OCI-LY1 (cell line): ENCODE data around the gene IPCEF1.

Experiments
- EZH2 ChIP-seq: fragments of 200-600 bp; sonication (generic), shearing (Covaris generic); IDR thresholded peaks from 2 replicates; pipeline ENCODE4 v1.8.0; 2017; ENCODE audit warnings: borderline replicate concordance, mixed run types, mild to moderate bottlenecking, antibody characterized with exemption, low read length, moderate library complexity, mixed read lengths
- TF ChIP-seq, protein P1 (sequence below): fragments of 200-600 bp; sonication (generic), shearing (Covaris generic); IDR thresholded peaks from 2 replicates; pipeline ENCODE4 v1.5.1; 2017; ENCODE audit warnings: mild to moderate bottlenecking, antibody characterized with exemption, low read length, moderate library complexity, mixed read lengths

DNA sequence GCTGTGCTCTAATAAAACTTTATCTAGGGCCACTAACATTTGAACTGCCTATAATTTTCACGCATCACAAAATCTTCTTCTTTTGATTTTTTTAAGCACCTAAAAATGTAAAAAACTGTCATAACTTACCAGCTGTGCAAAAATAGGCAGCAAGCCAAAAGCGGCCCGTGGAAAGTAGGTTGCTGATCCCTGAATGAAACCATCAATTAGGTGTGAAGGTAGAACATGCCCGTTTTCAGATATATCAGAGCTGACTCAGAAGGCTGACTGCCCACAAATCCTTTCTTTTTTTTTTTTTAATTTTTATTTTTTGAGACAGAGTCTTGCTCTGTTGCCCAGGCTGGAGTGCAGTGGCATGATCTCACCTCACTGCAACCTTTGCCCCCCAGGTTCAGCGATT is 4.9 kb upstream of the IPCEF1 start:
- TF ChIP-seq, protein P1, sequence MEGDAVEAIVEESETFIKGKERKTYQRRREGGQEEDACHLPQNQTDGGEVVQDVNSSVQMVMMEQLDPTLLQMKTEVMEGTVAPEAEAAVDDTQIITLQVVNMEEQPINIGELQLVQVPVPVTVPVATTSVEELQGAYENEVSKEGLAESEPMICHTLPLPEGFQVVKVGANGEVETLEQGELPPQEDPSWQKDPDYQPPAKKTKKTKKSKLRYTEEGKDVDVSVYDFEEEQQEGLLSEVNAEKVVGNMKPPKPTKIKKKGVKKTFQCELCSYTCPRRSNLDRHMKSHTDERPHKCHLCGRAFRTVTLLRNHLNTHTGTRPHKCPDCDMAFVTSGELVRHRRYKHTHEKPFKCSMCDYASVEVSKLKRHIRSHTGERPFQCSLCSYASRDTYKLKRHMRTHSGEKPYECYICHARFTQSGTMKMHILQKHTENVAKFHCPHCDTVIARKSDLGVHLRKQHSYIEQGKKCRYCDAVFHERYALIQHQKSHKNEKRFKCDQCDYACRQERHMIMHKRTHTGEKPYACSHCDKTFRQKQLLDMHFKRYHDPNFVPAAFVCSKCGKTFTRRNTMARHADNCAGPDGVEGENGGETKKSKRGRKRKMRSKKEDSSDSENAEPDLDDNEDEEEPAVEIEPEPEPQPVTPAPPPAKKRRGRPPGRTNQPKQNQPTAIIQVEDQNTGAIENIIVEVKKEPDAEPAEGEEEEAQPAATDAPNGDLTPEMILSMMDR, result no peak
- TF ChIP-seq EZH2, result no peak
